Glomerular visceral epithelial cell (primary cell): ENCODE data around the gene MCF2L.

Source experiments
- DNase-seq: peaks from one replicate; pipeline ENCODE4 v3.0.0-alpha.2; 2016; ENCODE audit errors: extremely low spot score

MCF2L gene

DNA sequence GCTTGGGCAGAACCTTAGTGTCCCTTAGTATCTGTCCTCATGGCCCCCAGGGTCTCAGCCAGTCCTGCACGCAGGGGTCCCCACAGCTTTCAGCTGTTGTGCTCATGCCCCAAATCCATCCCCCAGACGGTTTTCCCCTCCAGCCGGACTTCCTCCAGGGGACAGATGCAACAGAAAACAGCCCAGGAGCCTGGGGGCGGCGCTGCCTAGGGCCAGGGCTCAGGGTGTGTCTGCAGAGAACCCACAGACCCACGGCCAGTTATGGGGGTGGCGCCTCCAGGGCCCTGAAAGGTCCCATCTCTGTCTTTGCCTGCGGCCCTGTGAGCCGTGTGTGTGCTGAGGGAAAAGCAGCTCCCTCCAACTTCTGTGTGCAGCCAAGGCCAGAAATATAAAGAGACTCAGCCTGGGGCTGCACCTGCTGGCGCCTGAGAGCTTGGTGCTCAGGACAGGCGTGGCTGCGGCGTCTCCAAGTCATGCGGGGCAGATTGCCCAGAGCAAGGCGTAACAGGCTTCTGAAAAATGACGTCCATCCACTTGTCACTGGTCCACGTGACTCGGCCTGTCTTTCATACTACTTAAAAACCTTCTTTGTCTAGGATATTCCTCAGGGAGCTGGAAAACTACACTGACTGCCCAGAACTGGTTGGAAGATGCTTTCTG is 114.5 kb downstream of the MCF2L start:
- no peak for DNase-seq

DNA sequence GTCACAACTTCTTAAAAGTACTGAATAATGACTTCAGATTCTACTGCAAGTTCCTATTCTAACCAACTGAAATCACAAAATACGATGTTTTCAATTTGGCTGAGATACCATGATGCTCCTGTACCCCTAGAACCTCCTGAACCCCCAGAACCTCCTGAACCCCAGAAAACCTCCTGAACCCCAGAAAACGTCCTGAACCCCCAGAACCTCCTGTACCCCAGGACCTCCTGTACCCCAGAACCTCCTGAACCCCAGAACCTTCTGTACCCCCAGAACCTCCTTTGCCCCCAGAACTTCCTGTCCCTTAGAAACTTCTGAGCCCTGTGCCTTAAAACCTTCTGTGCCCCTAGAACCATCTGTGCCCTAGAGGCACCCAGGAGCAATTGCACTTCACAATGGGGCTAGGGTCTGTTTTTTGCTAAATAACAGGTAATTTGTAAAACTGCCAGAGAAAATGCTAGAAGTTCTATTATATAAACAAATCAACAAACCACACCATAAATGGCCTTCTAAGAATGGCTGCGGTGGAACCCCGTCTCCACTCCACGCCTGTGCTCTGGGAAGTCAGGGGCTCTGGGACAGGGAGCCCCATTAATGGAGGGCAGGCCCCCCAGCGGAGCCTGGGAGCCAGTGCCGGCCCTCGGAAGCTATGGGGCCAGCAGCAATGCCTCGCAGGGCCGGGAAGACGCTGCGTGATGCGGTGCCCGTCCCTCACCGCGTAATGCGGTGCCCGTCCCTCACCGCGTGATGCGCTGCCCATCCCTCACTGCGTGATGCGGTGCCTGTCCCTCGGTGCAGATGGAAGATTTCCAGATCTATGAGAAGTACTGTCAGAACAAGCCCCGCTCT is 115.3 kb downstream of the MCF2L start:
- no peak for DNase-seq

DNA sequence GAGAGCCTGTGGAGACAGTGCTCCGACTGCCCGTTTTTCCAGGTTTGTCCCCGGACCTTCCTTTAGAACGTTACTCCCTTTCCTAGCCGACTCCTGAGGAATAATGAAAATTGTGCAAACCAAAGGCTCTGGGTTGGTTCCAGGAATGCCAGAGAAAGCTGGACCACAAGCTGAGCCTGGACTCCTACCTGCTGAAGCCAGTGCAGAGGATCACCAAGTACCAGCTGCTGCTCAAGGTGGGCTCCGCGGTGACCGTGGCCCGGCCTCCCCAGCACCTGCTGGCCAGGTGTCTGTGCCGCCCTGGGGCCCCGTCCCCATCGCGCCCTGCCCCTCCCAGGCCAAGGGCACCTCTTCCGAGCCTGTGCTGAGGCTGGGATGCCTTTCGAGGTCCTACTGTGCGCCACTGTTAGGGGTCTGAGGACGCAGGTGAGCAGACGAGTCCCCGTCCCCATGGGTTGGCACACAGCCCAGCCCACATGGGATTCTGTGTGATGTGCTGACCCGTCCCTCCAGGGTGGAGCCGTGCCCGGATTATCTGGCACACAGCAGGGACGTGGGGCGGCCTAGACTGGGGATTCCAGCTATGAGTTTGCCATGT is 116.0 kb downstream of the MCF2L start:
- DNase-seq = no peak

DNA sequence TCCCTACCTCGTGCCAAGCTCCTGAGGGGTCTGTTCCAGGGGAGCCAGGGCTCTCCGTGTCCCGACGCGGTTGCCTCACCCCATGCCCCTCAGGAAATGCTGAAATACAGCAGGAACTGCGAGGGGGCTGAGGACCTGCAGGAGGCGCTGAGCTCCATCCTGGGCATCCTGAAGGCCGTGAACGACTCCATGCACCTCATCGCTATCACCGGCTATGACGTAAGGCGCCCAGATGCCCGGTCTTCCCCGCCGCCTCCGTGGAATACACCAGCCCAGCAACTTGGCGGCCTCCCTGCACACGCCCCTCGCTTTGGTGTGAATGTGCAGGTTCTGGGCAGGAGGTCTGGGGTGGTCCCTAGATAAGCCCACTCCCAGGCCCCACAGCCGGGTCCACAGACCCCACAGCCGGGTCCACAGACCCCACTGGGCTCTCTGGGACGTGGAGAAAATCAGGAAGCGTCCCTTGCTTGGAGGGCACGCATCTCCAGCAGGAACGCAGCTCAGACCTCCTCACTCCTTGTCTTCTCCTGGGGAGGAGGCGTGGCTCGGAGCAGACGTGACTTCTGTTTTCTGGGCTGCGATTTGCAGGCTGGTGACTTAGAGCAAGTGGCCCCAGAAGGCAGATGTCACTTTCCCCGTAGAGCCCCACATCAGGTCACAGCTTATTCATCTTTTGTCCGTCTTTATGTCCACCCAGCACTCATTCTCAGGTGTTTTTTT is 117.2 kb downstream of the MCF2L start:
- DNase-seq = no peak

DNA sequence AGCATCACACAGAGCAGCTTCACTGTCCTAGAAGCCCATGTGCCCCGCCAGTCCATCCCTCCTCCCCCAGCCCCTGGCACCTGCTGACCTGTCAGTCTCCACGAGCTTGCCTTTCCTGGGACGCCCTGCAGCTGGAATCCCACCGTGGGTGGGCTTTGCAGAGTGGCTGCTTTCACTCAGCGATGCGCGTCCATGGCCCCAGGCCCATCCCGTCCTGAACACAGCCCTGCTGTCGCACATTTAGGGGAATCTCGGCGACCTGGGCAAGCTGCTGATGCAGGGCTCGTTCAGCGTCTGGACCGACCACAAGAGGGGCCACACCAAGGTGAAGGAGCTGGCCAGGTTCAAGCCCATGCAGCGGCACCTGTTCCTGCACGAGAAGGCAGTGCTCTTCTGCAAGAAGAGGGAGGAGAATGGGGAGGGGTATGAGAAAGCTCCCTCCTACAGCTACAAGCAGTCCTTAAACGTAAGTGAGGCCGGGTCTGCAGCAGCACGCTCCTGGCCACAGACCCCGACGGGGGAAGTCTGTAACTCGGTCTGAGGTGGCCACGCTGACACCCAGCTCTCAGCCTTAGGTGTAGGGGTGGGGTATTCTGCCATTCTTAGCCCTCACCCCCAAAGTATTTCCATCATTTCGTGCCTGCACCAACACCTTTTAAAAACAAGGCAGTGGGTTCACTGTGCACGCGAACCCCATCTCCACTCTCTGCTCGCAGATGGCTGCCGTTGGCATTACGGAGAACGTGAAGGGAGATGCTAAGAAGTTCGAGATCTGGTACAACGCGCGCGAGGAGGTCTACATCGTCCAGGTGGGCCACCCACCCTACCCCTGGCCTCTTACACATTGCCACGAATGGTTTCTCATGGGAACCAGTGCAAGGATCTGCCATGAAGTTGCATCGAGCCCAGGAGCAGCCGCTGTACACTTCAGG is 118.2 kb downstream of the MCF2L start:
- no peak for DNase-seq

DNA sequence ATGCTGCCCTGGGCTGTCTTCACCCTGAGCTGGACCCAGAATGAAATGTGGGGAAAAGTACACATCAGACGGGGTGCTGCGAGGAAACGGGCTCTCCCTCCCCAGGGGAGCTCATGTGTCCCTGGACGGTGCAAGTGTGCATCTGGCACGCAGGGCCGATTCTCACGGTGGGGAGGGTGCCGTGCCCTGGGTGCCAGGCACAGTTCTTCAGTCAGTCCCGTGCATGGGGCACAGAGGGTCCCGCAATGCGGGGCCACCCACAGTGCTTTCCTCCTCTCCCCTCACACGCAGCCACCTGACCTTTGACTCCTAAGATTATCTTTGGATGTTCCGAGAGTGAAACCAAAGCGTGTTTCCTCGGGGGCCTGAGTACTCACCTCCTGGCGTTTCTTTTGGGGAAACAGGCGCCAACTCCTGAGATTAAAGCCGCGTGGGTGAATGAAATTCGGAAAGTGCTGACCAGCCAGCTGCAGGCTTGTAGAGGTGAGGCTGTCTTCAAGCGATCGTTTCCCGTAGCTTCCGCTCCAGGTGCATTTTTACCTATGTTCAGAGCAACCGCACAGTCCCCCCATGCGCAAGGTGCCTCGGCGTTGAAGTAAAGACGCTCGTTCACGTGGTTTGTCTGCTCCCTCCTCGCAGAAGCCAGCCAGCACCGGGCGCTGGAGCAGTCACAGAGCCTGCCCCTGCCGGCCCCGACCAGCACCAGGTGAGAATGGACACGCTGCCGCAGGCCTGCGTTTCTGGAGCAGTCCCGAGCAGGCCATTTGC is 119.1 kb downstream of the MCF2L start:
- DNase-seq = no peak

DNA sequence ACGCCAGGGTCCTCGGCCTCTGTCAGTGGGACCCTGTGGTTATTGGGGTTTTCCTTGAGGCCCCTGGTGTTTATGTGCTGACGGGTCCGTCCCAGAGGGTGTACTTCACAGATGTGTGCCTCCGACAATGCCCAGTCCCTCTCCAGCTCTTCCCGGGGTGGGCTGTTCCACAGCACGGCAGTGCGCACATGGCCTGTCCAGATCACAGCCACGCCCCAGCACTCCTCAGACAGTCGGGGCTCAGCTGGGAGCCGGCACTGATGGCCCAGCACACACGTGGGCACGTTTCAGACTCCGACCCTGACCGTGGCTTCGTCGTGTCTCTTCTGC is 119.6 kb downstream of the MCF2L start:
- no peak for DNase-seq

DNA sequence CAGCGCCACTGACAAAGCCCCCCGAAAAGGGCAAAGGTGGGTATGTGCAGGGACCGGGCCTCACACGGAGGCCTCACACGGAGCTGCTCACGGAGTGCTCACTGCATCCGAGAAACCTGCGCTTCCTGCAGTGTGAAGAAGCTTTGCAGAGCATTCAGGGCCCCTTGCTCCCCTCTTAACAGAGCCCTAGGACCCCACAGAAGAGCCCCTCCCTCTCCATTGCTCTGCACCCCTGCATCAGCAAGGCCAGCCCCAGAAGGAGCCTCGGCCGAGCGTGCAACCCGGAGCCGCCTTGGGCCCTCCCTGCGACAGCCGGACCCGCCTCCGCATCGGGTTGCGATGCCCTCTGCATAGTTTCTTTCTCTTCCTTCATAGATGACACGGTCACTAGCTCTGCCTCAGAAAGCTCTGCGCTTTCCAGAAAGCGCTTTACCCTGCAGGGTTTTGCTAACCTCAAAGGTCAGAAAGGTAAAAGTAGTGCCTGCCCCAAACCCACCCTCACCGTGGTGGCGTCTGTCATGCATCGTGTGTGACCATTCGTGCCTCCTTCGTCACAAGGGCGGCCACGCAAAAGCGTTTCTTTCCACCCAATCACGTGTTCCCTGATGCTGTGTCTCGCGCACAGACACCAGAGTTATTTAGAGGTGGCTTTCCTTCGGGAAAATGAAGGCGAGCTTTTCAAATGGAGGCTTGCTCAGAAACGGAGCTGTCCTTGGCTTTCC is 120.8 kb downstream of the MCF2L start:
- no peak for DNase-seq

DNA sequence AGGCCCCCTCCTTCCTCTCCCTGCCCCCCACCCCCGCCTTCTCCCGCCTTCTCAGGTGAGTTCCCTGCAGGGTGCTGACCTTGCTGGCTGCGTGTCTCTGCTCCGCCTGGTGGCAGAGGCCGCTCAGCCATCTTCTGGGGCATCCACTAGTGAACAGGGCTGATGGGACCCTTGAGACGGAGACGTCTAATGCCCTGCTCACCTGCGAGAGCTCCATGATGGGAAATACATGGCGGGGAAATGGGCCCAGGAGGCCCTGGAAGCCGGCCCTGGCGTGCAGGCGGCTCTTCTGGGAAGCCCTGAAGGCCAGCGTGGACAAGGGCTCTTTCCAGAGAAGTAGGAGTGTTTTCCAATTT is 121.4 kb downstream of the MCF2L start:
- no peak for DNase-seq

DNA sequence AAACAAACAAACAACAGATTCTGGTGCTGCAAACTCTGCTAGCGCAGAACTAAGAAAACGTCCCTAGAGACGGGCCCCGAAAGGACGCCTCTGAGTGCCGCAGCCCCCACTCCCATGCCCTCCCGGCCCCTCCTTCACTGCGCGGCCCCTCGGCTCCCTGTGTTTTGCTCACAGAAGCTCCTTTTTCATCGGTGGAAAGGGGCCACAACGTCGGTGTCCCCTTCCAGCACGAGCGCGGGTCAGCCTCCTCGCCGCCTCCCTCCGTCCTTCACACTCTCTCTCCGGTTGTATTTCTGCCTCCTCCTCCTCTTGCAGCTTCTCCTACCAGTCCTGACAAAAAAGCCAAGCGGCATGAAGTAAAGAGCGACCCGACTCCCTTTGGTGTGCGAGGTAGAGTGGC is 121.8 kb downstream of the MCF2L start:
- DNase-seq = no peak

DNA sequence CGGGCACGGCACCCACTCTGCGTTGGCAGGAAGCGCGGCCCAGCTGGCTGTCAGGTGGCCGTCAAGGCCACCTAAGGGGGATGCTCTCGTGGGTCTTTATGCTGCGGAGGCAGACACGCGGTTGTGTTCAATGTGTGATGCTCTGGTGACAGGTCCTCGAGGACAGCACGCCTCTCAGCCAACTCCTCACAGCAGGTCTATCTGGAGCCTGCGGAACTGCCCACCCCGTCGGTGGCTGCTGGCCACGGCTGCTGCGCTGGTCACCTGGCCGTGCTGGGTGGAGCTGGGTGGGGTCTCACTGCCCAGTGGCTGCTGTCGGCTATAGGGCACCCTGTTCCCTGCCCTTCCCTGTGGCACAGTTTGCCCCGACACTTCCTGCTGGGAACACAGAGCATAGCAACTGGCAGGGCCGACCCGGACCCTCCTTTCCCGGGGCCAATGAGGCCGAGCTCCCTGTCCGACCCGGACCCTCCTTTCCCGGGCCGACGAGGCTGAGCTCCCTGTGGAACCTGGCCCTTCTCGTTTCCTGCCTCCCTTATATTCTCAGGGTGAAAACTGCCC is 122.3 kb downstream of the MCF2L start:
- no peak for DNase-seq

DNA sequence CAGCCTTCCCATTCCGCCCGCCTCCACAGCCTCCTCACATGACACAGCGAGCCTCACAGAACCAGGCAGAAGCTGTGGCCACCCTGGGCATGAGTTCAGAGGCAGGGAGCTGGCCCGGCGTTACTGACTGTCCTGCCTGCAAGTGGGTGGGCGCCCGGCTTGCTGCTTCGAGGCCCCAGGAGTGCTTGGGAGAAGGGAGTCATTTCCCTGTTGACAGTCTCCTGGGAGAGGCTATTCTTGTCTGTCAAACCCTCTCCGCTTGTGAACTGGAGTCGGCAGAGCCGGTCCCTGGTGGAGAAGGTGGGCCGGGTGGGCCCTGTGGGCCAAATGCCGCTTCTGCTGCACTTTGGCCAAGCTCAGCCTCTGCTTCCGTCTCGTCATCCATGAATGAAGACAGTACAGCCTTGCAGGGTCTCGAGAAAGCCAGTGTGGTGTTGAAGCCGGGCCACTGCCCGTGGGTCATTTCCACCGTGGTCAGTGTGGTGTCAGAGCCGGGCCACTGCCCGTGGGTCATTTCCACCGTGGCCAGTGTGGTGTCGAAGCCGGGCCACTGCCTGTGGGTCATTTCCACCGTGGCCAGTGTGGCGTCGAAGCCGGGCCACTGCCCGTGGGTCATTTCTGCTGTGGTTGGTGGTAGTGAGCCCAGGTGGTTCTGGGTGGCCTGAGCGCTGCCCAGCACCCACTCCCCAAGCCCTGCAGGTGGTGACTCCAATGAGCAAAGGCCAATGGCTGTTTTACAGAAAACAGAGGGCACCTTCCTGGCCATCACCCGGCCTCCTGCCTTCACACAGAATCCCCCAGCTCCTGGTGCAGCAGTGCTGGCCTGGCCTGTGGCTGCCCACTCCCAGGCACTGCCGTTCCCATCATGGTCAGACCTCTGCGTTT is 123.1 kb downstream of the MCF2L start:
- DNase-seq = no peak

DNA sequence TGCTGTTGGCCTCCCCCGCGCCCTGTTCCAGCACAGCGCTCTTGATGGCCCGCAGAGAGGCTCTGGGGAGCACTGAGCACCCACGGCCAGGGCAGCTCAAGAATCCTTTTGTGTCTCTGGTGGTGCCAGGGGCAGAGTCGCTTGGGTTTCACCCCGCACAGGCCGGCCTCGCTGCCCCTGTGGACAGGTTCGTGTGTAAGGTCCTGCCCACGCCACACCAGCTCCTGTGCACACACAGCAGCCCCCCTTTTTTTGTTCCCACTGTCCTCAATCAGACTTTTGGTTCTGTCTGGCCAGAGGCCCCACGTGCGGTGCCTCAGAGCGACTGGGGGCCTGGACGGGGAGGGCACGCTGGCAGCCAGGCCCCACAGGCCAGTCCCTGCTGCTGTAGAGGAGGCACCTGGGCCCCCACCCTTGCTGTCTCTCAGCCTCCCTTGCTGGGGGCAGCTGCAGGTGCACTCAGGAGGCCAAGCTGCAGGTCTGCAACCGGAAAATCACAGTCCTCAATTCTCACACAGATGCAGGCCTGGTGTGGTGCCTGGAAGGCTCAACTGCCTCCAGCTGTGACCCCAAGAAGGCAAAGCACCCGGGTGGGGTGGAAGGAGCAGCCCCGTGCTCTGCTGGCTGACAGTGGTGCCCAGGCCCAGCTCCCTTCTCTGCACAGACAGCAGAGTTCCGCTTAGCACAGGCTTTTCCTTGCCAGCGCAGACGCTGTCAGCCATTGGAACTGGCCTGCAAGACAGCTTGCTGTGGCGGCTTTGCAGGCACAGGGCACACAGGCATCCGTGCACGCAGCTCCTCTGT is 124.0 kb downstream of the MCF2L start:
- no peak for DNase-seq

DNA sequence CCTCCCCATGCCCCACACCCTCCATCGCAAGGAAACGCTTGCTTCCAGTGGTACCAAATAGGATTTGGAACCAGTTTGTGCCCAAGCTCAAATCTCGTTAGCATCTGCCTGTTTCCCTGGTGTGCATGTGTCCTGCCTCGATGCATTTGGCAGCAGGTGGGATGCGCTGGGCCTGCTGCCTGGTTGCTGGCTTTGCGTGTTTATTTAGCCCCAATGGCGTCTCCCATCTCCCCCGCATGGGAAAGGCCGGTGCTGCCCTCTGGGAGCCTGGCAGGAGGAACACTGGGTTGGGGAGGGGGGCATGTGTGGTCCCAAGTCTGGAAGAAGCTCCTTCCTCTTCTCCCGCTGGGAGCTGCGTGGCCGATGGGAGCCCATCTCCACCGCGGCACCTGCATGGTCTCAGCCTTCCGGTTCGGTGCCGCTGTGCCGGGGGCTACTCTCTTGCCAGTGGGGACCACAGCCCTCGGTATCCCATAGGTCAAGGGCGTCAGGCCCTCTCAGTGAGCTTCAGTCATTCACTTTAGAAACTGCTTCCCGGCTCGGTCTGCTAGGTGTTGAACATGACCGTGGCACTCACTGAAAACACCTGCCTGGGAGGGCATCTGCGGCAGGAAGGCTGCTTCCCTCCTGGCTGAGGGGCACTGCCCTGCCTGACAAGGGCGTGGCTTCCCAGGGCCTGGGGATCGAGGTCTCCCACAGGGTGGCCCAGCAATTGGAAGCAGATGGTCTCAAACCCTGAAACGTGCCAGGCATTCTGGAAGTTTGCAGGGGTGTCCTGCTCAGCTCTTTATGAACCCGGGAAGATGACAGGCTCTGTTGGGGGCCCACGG is 124.8 kb downstream of the MCF2L start:
- no peak for DNase-seq

DNA sequence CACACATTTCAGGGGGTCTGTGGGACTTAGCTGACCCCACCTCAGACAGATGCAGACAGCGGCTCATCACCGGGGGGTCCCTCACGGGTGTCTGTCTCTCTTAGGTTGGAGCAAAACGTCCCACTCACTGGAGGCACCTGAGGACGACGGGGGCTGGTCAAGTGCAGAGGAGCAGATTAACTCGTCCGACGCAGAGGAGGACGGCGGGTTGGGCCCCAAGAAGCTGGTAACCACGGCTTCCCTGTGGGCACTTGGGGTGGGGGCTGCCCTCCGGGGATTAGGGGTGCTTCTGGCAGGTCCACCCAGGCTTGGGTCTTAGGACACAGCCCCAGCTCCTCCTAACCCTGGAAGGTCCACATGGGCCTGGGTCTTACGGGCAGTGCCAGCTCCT is 125.4 kb downstream of the MCF2L start:
- no peak for DNase-seq

DNA sequence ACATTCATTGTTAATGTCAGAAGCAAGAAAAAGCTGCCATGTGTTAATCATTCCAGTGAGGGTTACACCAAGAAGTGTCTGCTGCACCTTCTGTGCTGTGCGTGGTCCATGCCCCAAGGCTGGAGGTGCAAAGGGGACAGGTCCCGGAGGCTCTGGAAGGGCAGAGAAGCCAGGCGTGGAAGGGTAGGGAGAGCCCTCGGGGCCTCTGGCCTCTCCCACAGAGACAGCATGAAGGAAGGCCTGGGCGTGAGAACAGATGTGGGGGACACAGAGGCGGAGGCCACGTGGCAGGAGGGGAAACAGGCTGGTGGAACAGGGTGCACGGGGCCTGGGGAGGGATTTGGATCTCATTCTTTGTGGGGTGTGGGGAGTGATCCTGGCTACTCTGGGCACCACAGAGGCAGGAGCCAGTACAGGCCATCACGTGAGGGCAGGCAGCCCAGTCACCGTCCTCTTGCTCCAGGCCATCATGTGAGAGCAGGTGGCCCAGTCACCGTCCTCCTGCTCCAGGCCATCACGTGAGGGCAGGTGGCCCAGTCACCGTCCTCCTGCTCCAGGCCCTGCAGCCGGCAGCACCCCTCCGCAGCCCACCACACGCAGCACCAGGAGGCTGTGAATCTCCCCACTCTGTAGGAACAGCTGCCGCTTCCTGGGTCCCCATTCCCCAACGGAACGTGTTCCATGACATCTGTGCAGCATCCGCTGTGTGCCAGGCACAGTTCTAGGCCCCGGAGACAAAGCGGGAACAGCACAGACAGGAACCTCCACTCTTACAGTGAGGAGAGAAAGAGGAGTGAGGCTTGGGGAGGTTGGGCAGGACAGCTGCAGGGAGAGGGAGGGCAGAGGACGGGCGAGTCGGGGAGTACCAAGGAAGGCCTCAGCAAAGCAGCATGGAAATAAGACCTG is 126.4 kb downstream of the MCF2L start:
- no peak for DNase-seq
